Vagina (tissue), 2 donors: ENCODE measurements around the gene SF3B6.

ENCODE experiments used
- POLR2A ChIP-seq, 2 donors: fragments of 450-650 bp; IDR thresholded peaks; one replicate each; pipeline ENCODE4 v1.6.1; 2017; ENCODE audit warnings: antibody characterized with exemption in 2 of 2, mild to moderate bottlenecking in 2 of 2, moderate library complexity in 2 of 2
- POLR2AphosphoS5 ChIP-seq, 2 donors: sonication (generic); formaldehyde crosslinking; IDR thresholded peaks; one replicate each; pipeline ENCODE4 v1.9.0; 2017; ENCODE audit warnings: antibody characterized with exemption in 2 of 2, mild to moderate bottlenecking in 2 of 2, low read depth in 1 of 2; ENCODE audit not compliant: insufficient read depth in 1 of 2
- TF ChIP-seq, protein P1 (sequence below), 3 experiments: fragments of 450-650 bp in 2 of 3; fragments of 200-600 bp in 1 of 3; sonication (generic) in 1 of 3; IDR thresholded peaks; one replicate each; pipeline ENCODE4 v1.5.1; 2017 to 2019; ENCODE audit warnings: antibody characterized with exemption in 3 of 3, mild to moderate bottlenecking in 2 of 3, moderate library complexity in 2 of 3

DNA sequence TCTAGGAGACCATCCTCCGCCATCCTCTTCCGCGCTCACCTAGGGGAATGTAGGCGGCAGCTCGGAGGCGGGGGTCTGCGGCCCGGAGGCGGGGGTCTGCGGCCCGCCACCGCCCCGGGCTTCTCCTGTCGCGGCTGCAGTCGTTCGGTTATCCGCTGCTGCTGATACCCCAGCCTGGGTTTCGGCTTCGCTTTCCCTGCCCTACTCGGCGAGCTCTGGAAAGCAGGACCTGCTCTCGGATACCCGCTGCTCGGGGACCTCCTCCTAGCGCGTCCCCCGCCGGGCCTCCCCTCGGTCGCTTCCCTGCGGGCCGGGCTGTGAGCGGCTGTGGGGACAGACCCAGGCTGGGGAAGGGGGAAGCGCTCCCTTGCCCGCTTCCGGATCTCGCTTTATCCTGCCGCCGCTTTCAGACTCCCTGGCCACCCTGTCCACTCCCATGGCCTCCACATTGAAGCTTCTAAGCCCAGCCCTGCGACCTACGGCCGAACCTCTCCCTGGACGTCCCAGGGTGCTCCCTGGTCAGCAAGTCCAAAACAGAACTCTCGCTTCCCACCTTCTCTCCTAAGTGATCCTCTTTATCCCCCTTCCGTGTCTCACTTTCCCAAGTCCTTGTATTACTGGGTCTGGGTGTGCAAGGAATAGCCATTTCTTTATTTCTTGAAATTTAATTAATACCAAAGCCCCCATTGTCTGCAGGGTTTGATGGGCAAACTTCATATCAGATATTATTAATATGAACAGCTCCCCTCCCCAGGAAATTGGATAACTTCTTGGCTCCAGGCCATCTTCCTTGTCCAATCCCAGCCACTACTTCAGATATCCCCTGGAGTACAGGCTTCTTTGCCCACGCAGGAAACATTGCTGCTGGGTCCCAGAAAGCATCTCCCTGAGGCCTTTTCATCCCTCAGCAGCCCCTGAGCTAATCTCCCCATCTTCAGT, 25.8 kb downstream of the SF3B6 start:
- TF ChIP-seq, protein P1, sequence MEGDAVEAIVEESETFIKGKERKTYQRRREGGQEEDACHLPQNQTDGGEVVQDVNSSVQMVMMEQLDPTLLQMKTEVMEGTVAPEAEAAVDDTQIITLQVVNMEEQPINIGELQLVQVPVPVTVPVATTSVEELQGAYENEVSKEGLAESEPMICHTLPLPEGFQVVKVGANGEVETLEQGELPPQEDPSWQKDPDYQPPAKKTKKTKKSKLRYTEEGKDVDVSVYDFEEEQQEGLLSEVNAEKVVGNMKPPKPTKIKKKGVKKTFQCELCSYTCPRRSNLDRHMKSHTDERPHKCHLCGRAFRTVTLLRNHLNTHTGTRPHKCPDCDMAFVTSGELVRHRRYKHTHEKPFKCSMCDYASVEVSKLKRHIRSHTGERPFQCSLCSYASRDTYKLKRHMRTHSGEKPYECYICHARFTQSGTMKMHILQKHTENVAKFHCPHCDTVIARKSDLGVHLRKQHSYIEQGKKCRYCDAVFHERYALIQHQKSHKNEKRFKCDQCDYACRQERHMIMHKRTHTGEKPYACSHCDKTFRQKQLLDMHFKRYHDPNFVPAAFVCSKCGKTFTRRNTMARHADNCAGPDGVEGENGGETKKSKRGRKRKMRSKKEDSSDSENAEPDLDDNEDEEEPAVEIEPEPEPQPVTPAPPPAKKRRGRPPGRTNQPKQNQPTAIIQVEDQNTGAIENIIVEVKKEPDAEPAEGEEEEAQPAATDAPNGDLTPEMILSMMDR (IDR thresholded peaks at IDR 0.05): no peak
- TF ChIP-seq POLR2A (IDR thresholded peaks at IDR 0.05) (no peak), POLR2AphosphoS5 (IDR thresholded peaks at IDR 0.05; ENCODE audit: insufficient read depth in 1 of 2, low read depth in 1 of 2) (no peak)
